ENCODE data around the gene MANEA. TPM values are rescaled to one million over a fixed set of nuclear protein-coding genes. Genes with fewer than 3 reads are reported as not detected.
"Not testable (repeated sequence)": the region's sequence is repeated elsewhere in the genome, so short reads cannot be mapped to it uniquely, and the experiment has no call there.

The MANEA gene
- total RNA-seq, 1 experiment from 2014 or later = 4.6 TPM

- no peak for ATAC-seq
- POLR2A ChIA-PET (ENCODE audit: unreplicated experiment) = no interaction called here
- TF ChIP-seq EZH2 (IDR thresholded peaks at IDR 0.05; ENCODE audit: low read length, unreplicated experiment) (no peak), EZH2phosphoT487 (IDR thresholded peaks at IDR 0.05; ENCODE audit: borderline replicate concordance, low read length) (no peak)
- TF ChIP-seq, protein P1, sequence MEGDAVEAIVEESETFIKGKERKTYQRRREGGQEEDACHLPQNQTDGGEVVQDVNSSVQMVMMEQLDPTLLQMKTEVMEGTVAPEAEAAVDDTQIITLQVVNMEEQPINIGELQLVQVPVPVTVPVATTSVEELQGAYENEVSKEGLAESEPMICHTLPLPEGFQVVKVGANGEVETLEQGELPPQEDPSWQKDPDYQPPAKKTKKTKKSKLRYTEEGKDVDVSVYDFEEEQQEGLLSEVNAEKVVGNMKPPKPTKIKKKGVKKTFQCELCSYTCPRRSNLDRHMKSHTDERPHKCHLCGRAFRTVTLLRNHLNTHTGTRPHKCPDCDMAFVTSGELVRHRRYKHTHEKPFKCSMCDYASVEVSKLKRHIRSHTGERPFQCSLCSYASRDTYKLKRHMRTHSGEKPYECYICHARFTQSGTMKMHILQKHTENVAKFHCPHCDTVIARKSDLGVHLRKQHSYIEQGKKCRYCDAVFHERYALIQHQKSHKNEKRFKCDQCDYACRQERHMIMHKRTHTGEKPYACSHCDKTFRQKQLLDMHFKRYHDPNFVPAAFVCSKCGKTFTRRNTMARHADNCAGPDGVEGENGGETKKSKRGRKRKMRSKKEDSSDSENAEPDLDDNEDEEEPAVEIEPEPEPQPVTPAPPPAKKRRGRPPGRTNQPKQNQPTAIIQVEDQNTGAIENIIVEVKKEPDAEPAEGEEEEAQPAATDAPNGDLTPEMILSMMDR (conservative IDR thresholded peaks at IDR 0.05; ENCODE audit: low read depth, low read length) = no peak
- no peaks in the 10 kb centered on the region for H3K4me1 ChIP-seq (ENCODE audit: insufficient read depth, low read length)
- H3K36me3 ChIP-seq (ENCODE audit: low read depth, low read length) = no peaks in the 10 kb centered on the region
- CTCF ChIA-PET = no interaction called here
- no peak overlapping the region for H3K9ac ChIP-seq (ENCODE audit: low read length)
- H3K9me3 ChIP-seq (ENCODE audit: low read length) = no peaks in the 10 kb centered on the region
- H3K27me3 ChIP-seq (ENCODE audit: low read length) = no peaks in the 10 kb centered on the region
- H3K79me2 ChIP-seq (ENCODE audit: low read length) = no peaks in the 10 kb centered on the region
- H2AFZ ChIP-seq (ENCODE audit: low read length) = no peak overlapping the region
- no peak overlapping the region for H3K4me2 ChIP-seq (ENCODE audit: low read length)
- no peaks in the 10 kb centered on the region for H3F3A ChIP-seq (ENCODE audit: low read length, unreplicated experiment)
- no peak overlapping the region for H3K27ac ChIP-seq (ENCODE audit: low read length)
- H4K20me1 ChIP-seq (ENCODE audit: low read length) = no peaks in the 10 kb centered on the region
- DNase-seq = no peak
- BruUV-seq (replicated peaks) = no TSS peak
- no peak overlapping the region for H3K4me3 ChIP-seq (ENCODE audit: low read length)
- H3K9me2 ChIP-seq (replicated peaks; ENCODE audit: low read length) = no peaks in the 10 kb centered on the region
- intact Hi-C loops (cut with micrococcal nuclease) = no loop called here
These were observed 23.5 kb upstream of the MANEA start for GRCh38 chr6:95553880-95554279.

DNA sequence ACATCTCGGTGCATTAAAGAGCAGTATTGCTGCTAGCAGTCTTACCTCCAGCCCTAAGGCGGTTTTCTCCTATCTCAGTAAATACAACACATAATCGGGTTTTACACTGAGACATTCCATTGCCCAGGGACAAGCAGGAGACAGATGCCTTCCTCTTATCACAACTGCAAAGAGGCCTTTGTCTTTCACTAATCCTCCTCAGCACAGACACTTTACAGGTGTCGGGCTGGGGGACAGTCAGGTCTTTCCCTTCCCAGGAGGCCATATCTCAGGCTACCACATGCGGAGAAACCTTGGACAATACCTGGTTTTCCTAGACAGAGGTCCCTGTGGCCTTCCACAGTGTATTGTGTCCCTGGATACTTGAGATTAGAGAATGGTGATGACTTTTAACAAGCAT, 16.4 kb upstream of the MANEA start:
- CTCF ChIA-PET; H3K9me2 ChIP-seq (replicated peaks; ENCODE audit: low read length); intact Hi-C loops (cut with micrococcal nuclease); H3K79me2 ChIP-seq (ENCODE audit: low read length); H3K4me2 ChIP-seq (ENCODE audit: low read length); H3K9ac ChIP-seq (ENCODE audit: low read length); DNase-seq; BruUV-seq (replicated peaks); H3K27ac ChIP-seq (ENCODE audit: low read length); ATAC-seq; H2AFZ ChIP-seq (ENCODE audit: low read length); H3F3A ChIP-seq (ENCODE audit: low read length, unreplicated experiment); H3K27me3 ChIP-seq (ENCODE audit: low read length); H3K4me1 ChIP-seq (ENCODE audit: insufficient read depth, low read length); H3K9me3 ChIP-seq (ENCODE audit: low read length); H3K4me3 ChIP-seq (ENCODE audit: low read length); H4K20me1 ChIP-seq (ENCODE audit: low read length); POLR2A ChIA-PET (ENCODE audit: unreplicated experiment); H3K36me3 ChIP-seq (ENCODE audit: low read depth, low read length): not testable (repeated sequence)

DNA sequence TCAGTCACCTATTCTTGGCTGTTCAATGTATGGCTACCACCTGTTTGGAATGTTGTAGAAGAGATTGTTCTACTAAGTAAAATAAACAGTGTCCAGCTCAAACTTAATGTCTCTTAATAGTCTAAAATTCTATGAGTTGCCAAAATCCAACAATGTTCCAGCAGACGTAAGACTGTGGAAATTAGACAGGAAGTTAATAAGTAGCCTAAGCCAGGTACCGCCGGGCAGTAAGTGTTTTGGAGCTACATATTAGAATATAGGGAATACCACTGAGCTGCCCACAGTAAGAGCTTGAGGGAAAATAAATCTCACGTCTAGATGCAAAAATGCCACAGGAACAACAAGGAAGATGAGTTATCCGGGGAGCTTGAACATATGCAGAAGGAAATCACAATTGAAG, 7.8 kb upstream of the MANEA start:
- Histone ChIP-seq H3F3A (ENCODE audit: low read length, unreplicated experiment) (no peaks in the 10 kb centered on the region), H3K4me1 (ENCODE audit: insufficient read depth, low read length) (no peaks in the 10 kb centered on the region), H3K4me3 (ENCODE audit: low read length) (no peak overlapping the region), H3K36me3 (ENCODE audit: low read depth, low read length) (no peaks in the 10 kb centered on the region), H4K20me1 (ENCODE audit: low read length) (no peaks in the 10 kb centered on the region), H3K9me3 (ENCODE audit: low read length) (no peaks in the 10 kb centered on the region), H3K9ac (ENCODE audit: low read length) (no peak overlapping the region), H3K27me3 (ENCODE audit: low read length) (no peaks in the 10 kb centered on the region), H3K4me2 (ENCODE audit: low read length) (no peak overlapping the region), H3K79me2 (ENCODE audit: low read length) (no peaks in the 10 kb centered on the region), H2AFZ (ENCODE audit: low read length) (no peak overlapping the region), H3K27ac (ENCODE audit: low read length) (no peak overlapping the region), H3K9me2 (replicated peaks; ENCODE audit: low read length) (no peaks in the 10 kb centered on the region)
- ATAC-seq (no peak), DNase-seq (no peak)
- ChIA-PET CTCF (no interaction called here), POLR2A (ENCODE audit: unreplicated experiment) (no interaction called here)
- intact Hi-C loops (cut with micrococcal nuclease) = no loop called here
- TF ChIP-seq EZH2 (IDR thresholded peaks at IDR 0.05; ENCODE audit: low read length, unreplicated experiment) = no peak
- TF ChIP-seq, protein P1 (conservative IDR thresholded peaks at IDR 0.05; ENCODE audit: low read depth, low read length) = no peak
- BruUV-seq (replicated peaks) = no TSS peak

Data from PC-3 (cell line).